ENCODE measurements around the gene CCDC6.

Gene CCDC6

GRCh38 chr10:59917922-59918321, 11.6 kb upstream of the CCDC6 start:
- TF ChIP-seq, protein P1, sequence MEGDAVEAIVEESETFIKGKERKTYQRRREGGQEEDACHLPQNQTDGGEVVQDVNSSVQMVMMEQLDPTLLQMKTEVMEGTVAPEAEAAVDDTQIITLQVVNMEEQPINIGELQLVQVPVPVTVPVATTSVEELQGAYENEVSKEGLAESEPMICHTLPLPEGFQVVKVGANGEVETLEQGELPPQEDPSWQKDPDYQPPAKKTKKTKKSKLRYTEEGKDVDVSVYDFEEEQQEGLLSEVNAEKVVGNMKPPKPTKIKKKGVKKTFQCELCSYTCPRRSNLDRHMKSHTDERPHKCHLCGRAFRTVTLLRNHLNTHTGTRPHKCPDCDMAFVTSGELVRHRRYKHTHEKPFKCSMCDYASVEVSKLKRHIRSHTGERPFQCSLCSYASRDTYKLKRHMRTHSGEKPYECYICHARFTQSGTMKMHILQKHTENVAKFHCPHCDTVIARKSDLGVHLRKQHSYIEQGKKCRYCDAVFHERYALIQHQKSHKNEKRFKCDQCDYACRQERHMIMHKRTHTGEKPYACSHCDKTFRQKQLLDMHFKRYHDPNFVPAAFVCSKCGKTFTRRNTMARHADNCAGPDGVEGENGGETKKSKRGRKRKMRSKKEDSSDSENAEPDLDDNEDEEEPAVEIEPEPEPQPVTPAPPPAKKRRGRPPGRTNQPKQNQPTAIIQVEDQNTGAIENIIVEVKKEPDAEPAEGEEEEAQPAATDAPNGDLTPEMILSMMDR (IDR thresholded peaks at IDR 0.05; ENCODE audit: borderline replicate concordance, insufficient read depth, low read depth, low read length) = no peak

GRCh38 chr10:59913547-59914237, 7.3 kb upstream of the CCDC6 start:
- no peak overlapping the region for H3K4me3 ChIP-seq (ENCODE audit: low read depth, low read length)
- TF ChIP-seq, protein P1 (IDR thresholded peaks at IDR 0.05; ENCODE audit: borderline replicate concordance, insufficient read depth, low read depth, low read length) = no peak

More at GRCh38 chr10:59917922-59918321, 11.6 kb upstream of the CCDC6 start:
- H3K4me3 ChIP-seq (ENCODE audit: low read depth, low read length) = no peak overlapping the region

DNA sequence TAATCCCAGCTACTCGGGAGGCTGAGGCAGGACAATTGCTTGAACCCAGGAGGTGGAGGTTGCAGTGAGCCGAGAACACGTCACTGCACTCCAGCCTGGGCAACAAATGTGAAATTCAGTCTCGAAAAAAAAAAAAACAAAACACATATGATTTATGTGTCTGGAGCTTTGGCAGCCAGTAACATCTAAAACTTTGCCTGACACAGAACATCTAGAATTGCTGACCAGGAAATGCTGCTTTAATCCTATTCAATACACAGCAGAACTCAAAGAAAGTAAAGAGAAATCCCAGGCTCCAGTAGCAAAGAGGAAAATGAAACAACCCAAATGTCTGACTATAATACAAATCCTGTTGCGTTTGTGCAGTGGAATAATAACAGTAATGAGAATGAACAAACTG, 4.5 kb upstream of the CCDC6 start:
- TF ChIP-seq, protein P1 (IDR thresholded peaks at IDR 0.05; ENCODE audit: borderline replicate concordance, insufficient read depth, low read depth, low read length) = no peak
- no peak overlapping the region for H3K4me3 ChIP-seq (ENCODE audit: low read depth, low read length)

DNA sequence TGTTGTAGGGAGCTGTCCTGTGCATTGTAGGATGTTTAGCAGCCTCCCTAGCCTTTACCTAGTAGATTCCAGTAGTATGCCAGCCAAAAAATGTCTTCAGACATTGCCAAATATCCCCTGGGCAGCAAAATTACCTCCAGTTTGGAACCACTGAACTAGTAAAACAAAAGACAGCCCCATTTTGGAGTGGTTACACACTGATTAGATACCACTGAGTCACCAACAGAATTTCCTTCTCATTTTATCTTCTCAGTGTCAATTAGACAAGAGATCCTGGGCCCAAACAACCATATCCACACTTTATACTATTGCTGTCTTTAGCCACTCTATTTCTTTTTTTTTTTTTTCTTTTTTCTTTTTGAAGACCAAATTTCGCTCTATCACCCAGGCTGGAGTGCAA, 3.5 kb upstream of the CCDC6 start:
- no peak overlapping the region for H3K4me3 ChIP-seq (ENCODE audit: low read depth, low read length)
- TF ChIP-seq, protein P1 (IDR thresholded peaks at IDR 0.05; ENCODE audit: borderline replicate concordance, insufficient read depth, low read depth, low read length) = no peak

DNA sequence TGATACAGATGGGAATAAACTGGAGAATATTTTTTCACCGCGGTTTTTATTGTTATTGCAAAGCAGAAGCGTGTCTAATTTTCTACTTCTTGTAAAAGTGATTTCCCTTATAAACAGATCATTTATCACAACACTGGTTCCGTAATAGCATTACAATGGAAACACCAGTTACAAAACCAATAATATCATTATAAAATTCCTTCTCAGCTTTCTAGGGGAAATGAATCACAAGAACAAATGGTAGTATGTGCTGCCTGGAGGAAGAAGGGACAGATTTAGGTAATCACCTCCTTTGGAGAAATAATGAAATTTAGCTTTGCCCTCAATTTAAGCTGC, 2.4 kb upstream of the CCDC6 start:
- no peak overlapping the region for H3K4me3 ChIP-seq (ENCODE audit: low read depth, low read length)
- TF ChIP-seq, protein P1 (IDR thresholded peaks at IDR 0.05; ENCODE audit: borderline replicate concordance, insufficient read depth, low read depth, low read length) = no peak

GRCh38 chr10:59907918-59908807, 1.8 kb upstream of the CCDC6 start:
- H3K4me3 ChIP-seq (ENCODE audit: low read depth, low read length) = peak overlapping the region; percentile 26
- TF ChIP-seq, protein P1 (IDR thresholded peaks at IDR 0.05; ENCODE audit: borderline replicate concordance, insufficient read depth, low read depth, low read length) = no peak

All from GM12875 (cell line).